ENCODE results near the gene JPH2.

JPH2 gene

DNA sequence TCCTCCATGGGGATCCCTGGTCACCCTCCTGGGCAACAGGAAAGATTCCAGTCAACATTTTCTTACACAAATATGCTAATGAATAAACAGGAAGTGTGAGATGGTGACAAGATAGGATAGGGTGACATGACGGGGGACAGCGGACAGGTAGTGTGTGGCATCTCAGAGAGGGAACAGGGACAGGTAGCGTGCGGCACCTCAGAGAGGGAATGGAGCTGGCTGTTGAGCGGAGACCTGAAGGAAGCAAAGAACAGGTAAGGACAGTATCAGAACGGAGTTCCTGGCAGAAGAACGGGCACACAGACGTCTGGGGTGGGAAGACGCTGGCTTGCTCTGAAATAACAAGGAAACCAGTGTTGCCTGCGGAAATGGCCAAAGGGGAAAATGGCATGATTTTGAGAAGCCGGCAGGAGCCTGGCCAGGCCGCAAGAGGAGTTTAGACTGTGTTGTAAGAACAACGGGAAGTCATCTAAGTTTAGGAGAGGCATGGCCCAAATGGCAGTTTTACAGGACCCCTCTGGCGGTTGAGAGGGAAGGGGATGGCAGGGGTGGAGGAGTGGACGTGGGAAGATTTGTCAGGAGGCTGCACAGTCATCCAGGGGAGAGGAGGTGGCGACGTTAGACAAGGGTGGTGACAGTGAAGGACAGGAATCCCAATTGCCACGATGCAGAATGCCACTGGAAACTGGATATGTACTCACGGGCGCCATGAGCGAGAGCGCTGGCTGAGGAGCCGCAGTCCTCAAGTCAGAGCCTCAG, 111.6 kb downstream of the JPH2 start:
- DNase-seq (ENCODE audit: insufficient read length) (no peak), FAIRE-seq (no peak)
- TF ChIP-seq TAF1 (IDR thresholded peaks at IDR 0.05; ENCODE audit: borderline replicate concordance, low read depth, low read length), result no peak
- TF ChIP-seq POLR2AphosphoS5 (IDR thresholded peaks at IDR 0.05; ENCODE audit: low read depth, low read length), result no peak
- no peak for TF ChIP-seq POLR2A (IDR thresholded peaks at IDR 0.05; ENCODE audit: low read depth, low read length)

DNA sequence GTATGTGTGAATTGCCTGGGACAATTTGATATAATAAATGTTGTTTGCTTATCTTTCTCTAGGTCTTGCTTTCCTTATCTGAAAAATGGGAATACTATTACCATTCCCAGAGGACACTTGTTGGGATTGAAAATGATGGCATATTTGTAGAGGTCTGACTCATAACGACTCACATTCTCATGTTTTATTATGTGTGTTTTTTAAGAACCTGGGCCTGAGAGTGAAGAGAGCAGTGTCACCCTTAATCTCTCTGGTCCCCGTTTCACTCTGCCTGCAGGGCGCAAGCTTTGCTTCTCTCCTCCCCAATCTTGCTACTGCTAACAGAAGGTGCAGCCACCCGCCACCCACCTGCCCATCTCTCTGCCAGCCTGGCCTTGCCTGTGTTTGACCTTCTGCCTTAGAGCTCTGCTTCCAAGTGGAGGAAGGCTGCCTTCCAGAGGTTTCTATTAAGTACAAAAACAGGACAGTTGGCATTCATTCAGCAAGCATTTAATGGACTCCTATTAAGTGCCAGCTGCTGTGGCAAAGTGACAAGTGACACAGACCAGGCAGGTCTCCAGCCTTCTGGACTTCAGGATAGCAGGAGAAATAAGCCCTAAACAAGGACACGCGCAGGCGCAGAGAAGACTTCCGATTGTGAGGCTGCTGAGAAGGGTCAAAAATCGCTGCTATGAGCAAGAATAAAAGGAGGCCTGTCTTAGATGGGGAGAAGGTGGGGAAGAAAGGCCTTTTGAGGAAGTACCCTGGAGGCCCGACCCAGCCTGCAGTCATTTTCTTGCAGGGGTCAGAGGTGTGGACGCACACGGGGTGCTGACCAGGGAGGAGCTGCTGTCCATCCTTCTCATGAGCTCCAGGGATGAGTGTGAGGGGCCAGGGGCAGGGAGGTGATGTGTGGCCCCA, 112.5 kb downstream of the JPH2 start:
- no peak for TF ChIP-seq TAF1 (IDR thresholded peaks at IDR 0.05; ENCODE audit: borderline replicate concordance, low read depth, low read length)
- TF ChIP-seq POLR2AphosphoS5 (IDR thresholded peaks at IDR 0.05; ENCODE audit: low read depth, low read length), result no peak
- TF ChIP-seq POLR2A (IDR thresholded peaks at IDR 0.05; ENCODE audit: low read depth, low read length), result no peak
- no peak for FAIRE-seq
- no peak for DNase-seq (ENCODE audit: insufficient read length)

GRCh38 chr20:44073675-44074071, 113.3 kb downstream of the JPH2 start:
- TF ChIP-seq POLR2A (IDR thresholded peaks at IDR 0.05; ENCODE audit: low read depth, low read length) (no peak), POLR2AphosphoS5 (IDR thresholded peaks at IDR 0.05; ENCODE audit: low read depth, low read length) (no peak), TAF1 (IDR thresholded peaks at IDR 0.05; ENCODE audit: borderline replicate concordance, low read depth, low read length) (no peak)
- DNase-seq (ENCODE audit: insufficient read length) (no peak), FAIRE-seq (no peak)

DNA sequence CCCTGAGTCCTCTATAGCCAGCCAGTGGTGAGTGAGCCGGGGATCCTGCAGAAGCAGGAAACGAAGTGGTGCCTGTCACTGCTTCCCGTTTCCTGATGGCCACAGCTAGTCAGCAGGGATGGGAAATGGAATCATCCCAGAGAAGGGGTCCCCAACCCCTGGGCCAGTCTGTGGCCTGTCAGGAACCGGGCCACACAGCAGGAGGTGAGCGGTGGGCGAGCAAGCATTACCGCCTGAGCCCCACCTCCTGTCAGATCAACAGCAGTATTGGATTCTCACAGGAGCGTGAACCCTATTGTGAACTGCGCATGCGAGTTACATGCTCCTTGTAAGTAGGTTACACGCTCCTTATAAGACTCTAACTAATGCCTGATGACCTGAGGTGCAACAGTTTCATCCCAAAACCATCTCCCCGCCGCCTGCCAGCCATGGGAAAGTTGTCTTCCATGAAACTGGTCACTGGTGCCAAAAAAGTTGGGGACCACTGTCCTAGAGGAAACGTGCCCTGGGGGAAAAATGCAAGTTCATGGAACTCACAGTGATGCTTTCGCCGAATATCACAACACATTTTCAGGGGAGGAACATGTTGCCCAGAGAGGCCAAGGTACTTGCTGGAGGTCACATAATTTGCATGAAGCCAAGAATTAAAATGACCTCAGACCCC, 113.8 kb downstream of the JPH2 start:
- DNase-seq (ENCODE audit: insufficient read length) (no peak), FAIRE-seq (no peak)
- TF ChIP-seq TAF1 (IDR thresholded peaks at IDR 0.05; ENCODE audit: borderline replicate concordance, low read depth, low read length) (no peak), POLR2A (IDR thresholded peaks at IDR 0.05; ENCODE audit: low read depth, low read length) (no peak), POLR2AphosphoS5 (IDR thresholded peaks at IDR 0.05; ENCODE audit: low read depth, low read length) (no peak)

DNA sequence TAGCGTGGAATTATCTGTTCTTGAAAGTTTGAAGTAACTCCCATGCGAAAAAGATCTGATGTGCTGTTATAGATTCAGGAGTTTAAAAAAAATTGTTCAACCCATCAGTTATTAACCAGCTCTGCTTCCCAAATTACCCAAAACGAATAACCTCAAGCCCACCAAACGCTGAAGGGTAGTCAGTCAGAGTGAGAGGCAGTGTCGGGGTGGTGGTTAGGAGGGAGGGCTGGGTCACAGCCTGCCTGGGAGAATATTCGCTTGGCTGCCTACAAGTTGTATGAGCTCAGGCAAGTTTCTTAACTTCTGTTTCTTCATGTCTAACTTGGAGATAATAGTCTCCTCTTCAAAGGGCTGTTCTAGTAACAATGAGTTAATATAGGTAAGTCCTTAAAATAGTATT, 114.6 kb downstream of the JPH2 start:
- FAIRE-seq, result peak; percentile 33
- DNase-seq (ENCODE audit: insufficient read length), result no peak
- TF ChIP-seq POLR2A (IDR thresholded peaks at IDR 0.05; ENCODE audit: low read depth, low read length) (no peak), POLR2AphosphoS5 (IDR thresholded peaks at IDR 0.05; ENCODE audit: low read depth, low read length) (no peak), TAF1 (IDR thresholded peaks at IDR 0.05; ENCODE audit: borderline replicate concordance, low read depth, low read length) (no peak)

GRCh38 chr20:44071526-44072111, 115.4 kb downstream of the JPH2 start:
- FAIRE-seq (no peak), DNase-seq (ENCODE audit: insufficient read length) (no peak)

GRCh38 chr20:44071057-44071456, 115.9 kb downstream of the JPH2 start:
- DNase-seq (ENCODE audit: insufficient read length) (no peak), FAIRE-seq (no peak)
- TF ChIP-seq TAF1 (IDR thresholded peaks at IDR 0.05; ENCODE audit: borderline replicate concordance, low read depth, low read length) (no peak), POLR2AphosphoS5 (IDR thresholded peaks at IDR 0.05; ENCODE audit: low read depth, low read length) (no peak), POLR2A (IDR thresholded peaks at IDR 0.05; ENCODE audit: low read depth, low read length) (no peak)

More at GRCh38 chr20:44071526-44072111, 115.4 kb downstream of the JPH2 start:
- no peak for TF ChIP-seq POLR2A (IDR thresholded peaks at IDR 0.05; ENCODE audit: low read depth, low read length)
- TF ChIP-seq TAF1 (IDR thresholded peaks at IDR 0.05; ENCODE audit: borderline replicate concordance, low read depth, low read length), result no peak
- no peak for TF ChIP-seq POLR2AphosphoS5 (IDR thresholded peaks at IDR 0.05; ENCODE audit: low read depth, low read length)

GRCh38 chr20:44070139-44070900, 116.7 kb downstream of the JPH2 start:
- TF ChIP-seq POLR2AphosphoS5 (IDR thresholded peaks at IDR 0.05; ENCODE audit: low read depth, low read length) (no peak), POLR2A (IDR thresholded peaks at IDR 0.05; ENCODE audit: low read depth, low read length) (no peak), TAF1 (IDR thresholded peaks at IDR 0.05; ENCODE audit: borderline replicate concordance, low read depth, low read length) (no peak)
- DNase-seq (ENCODE audit: insufficient read length) (no peak), FAIRE-seq (peak; percentile 46)

- no peak for TF ChIP-seq TAF1 (IDR thresholded peaks at IDR 0.05; ENCODE audit: borderline replicate concordance, low read depth, low read length)
- no peak for TF ChIP-seq POLR2A (IDR thresholded peaks at IDR 0.05; ENCODE audit: low read depth, low read length)
- TF ChIP-seq POLR2AphosphoS5 (IDR thresholded peaks at IDR 0.05; ENCODE audit: low read depth, low read length), result 0 out of 2 replicates have a peak, but pooled peaks have one; percentile 18
- FAIRE-seq (peak; percentile 85), DNase-seq (ENCODE audit: insufficient read length) (no peak)
Measured at GRCh38 chr20:44069203-44070011, 117.6 kb downstream of the JPH2 start.
